MG63 (cell line): Measurements from ENCODE around the gene NAT16. TPM values are rescaled to one million over a fixed set of nuclear protein-coding genes. Genes with fewer than 3 reads are reported as not detected.

Source experiments
- DNase-seq: peaks from one replicate; pipeline ENCODE4 v3.0.0-alpha.2; 2020
- H3K27me3 ChIP-seq: fragments of 250-450 bp; sonication (Bioruptor Pico); 2 replicates; pipeline ENCODE4 v1.5.1; 2020; ENCODE audit warnings: mild to moderate bottlenecking, moderate library complexity
- H3K36me3 ChIP-seq: fragments of 250-450 bp; sonication (Bioruptor Pico); 2 replicates; pipeline ENCODE4 v1.5.1; 2020; ENCODE audit warnings: mild to moderate bottlenecking, moderate library complexity
- H3K4me3 ChIP-seq: fragments of 250-450 bp; sonication (Bioruptor Pico); 2 replicates; pipeline ENCODE4 v1.5.1; 2020; ENCODE audit warnings: mild to moderate bottlenecking, moderate library complexity
- H3K9me3 ChIP-seq: fragments of 250-450 bp; sonication (Bioruptor Pico); 2 replicates; pipeline ENCODE4 v1.5.1; 2020; ENCODE audit warnings: mild to moderate bottlenecking, moderate library complexity
- total RNA-seq: library from RNA; depleted of rRNA; stranded (reverse); fragments of >200 nt; shearing (Covaris generic); gene quantifications from 2 replicates; pipeline ENCODE4 v1.2.3, GENCODE V29; 2014; ENCODE audit warnings: low replicate concordance

Gene NAT16
- total RNA-seq, 1 experiment from 2014 or later, result not detected

GRCh38 chr7:101179117-101179516, 976 bp downstream of the NAT16 start:
- Histone ChIP-seq H3K27me3 (no peaks in the 10 kb centered on the region), H3K9me3 (no peaks in the 10 kb centered on the region), H3K36me3 (no peaks in the 10 kb centered on the region), H3K4me3 (no peak overlapping the region)
- DNase-seq, result no peak

DNA sequence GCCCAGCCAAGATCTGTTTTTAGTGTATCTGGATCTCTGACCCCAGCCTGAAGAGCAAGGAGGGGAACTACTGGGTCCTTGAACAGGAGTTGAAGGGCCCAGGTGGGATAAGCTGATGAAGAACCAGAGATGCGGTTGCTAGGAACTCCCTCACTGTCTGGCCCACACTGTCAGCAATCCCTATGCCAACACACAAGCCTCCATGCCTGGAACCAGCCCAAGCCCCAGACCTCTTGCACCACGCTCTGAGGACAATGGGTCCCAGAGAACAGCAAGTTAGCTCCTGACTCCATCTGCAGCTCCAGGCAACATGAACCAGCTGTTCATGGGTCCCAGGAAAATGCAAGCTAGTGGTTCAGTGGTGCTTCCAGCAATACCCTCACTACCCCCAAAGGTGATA, 2.4 kb downstream of the NAT16 start:
- Histone ChIP-seq H3K36me3 (no peaks in the 10 kb centered on the region), H3K27me3 (peaks cover 7% of the 10 kb centered on the region)
- DNase-seq, result no peak

GRCh38 chr7:101175664-101176063, 4.4 kb downstream of the NAT16 start:
- no peaks in the 10 kb centered on the region for H3K9me3 ChIP-seq

More for the DNA sequence above, 2.4 kb downstream of the NAT16 start:
- H3K9me3 ChIP-seq, result no peaks in the 10 kb centered on the region
- H3K4me3 ChIP-seq, result no peak overlapping the region

DNA sequence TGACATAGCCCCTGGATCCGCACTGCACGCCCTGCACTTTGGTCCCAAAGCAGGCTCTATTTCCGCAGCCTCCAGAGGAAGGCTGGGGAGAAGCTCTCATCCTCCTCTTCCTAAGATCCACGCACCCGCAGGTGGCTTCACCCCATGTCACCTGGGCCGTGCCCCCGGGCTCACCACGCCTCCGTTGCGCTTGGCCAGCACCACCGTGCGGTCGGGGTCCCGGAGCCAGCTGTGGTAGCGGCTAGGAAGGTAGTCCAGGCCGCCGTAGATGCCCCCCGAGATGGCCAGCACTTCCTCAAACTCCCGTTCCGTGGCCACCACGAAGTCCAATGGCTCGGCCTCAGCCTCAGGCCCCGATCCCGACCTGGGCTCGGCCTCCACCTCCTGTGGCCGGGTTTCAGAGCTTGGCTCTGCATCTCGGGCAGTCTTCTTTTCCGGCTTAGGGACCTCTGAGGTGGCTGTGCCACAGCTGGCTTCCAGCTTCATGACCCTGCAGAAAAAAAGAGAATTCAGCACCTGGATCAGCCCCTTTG, 5.7 kb downstream of the NAT16 start:
- peaks cover 36% of the 10 kb centered on the region for H3K27me3 ChIP-seq
- no peaks in the 10 kb centered on the region for H3K9me3 ChIP-seq
- no peak for DNase-seq
- H3K4me3 ChIP-seq, result no peak overlapping the region
- no peaks in the 10 kb centered on the region for H3K36me3 ChIP-seq

More at GRCh38 chr7:101175664-101176063, 4.4 kb downstream of the NAT16 start:
- Histone ChIP-seq H3K36me3 (no peaks in the 10 kb centered on the region), H3K27me3 (peaks cover 23% of the 10 kb centered on the region), H3K4me3 (no peak overlapping the region)
- DNase-seq, result no peak

- Histone ChIP-seq H3K36me3 (no peaks in the 10 kb centered on the region), H3K4me3 (no peak overlapping the region), H3K9me3 (no peaks in the 10 kb centered on the region), H3K27me3 (peaks cover 36% of the 10 kb centered on the region)
- peak; percentile 18 for DNase-seq
Observed at GRCh38 chr7:101173752-101174244, 6.3 kb downstream of the NAT16 start.

GRCh38 chr7:101172854-101173751, 7.0 kb downstream of the NAT16 start:
- Histone ChIP-seq H3K4me3 (no peak overlapping the region; the same call in 1 of the 2 replicates), H3K9me3 (no peaks in the 10 kb centered on the region), H3K27me3 (peaks cover 36% of the 10 kb centered on the region), H3K36me3 (no peaks in the 10 kb centered on the region)
- peak; percentile 84 for DNase-seq

GRCh38 chr7:101172005-101172853, 7.9 kb downstream of the NAT16 start:
- peaks cover 36% of the 10 kb centered on the region for H3K27me3 ChIP-seq
- no peak for DNase-seq
- no peaks in the 10 kb centered on the region for H3K36me3 ChIP-seq
- no peaks in the 10 kb centered on the region for H3K9me3 ChIP-seq
- H3K4me3 ChIP-seq, result no peak overlapping the region

DNA sequence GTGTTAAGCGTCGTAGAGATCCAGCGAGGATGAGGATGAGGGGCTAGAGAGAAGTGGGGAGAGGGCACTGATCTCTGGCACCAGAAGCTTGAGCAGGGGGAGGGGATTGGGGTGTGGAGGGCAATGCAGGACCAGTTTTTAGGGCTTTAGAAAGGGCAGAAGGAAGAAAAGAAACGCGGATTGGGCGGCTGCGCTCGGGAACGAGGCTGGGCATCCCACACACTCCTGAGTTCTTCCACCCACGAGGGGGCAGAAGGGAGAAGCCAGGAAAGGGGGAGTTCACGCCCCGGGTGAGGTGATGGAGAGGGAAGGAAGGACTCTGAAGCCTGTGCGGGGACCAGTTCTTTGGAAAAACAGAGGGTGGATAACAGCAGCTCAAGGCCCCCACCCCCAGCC, 8.7 kb downstream of the NAT16 start:
- H3K27me3 ChIP-seq, result peaks cover 36% of the 10 kb centered on the region
- no peak overlapping the region for H3K4me3 ChIP-seq
- no peaks in the 10 kb centered on the region for H3K36me3 ChIP-seq
- DNase-seq, result no peak
- H3K9me3 ChIP-seq, result no peaks in the 10 kb centered on the region

DNA sequence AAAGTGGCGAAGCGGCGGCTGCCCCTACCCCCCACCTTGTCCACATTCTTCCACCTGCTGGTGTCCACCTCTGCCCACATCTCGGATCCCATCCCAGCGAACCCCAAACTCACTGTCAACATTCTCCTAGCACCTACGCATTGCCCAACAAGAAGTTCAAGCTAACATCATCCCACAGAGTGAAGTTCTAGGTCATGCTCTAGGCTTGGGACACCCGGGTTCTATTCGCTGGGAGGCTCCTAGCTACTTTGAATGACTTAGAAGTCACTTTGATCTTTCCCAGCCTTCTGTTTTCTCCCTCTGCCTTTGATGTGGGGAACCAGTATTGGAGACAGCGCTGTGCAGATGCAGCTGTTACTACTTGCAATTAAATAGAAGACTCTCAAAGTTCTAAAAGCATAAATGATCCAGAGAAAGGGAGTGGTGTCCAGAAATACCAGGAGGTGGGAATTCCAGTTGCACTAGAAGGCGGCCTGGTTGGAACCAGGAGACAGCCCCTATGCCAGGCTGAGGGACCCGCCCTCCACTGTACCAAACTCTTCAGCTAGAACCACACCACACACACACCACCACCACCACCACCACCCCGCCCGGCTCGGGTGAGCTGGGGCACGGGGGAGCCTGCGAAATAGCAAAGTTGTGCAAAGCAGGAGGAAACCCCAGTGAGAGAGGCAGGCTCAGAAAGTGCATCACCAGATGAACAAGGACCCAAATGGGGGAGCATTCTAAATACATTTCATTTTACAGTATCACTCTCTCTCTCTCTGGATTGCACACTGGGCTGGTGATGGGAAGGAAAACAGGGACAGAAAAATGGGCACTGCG, 9.3 kb downstream of the NAT16 start:
- Histone ChIP-seq H3K9me3 (no peaks in the 10 kb centered on the region), H3K27me3 (peaks cover 38% of the 10 kb centered on the region), H3K4me3 (no peak overlapping the region), H3K36me3 (no peaks in the 10 kb centered on the region)
- no peak for DNase-seq

DNA sequence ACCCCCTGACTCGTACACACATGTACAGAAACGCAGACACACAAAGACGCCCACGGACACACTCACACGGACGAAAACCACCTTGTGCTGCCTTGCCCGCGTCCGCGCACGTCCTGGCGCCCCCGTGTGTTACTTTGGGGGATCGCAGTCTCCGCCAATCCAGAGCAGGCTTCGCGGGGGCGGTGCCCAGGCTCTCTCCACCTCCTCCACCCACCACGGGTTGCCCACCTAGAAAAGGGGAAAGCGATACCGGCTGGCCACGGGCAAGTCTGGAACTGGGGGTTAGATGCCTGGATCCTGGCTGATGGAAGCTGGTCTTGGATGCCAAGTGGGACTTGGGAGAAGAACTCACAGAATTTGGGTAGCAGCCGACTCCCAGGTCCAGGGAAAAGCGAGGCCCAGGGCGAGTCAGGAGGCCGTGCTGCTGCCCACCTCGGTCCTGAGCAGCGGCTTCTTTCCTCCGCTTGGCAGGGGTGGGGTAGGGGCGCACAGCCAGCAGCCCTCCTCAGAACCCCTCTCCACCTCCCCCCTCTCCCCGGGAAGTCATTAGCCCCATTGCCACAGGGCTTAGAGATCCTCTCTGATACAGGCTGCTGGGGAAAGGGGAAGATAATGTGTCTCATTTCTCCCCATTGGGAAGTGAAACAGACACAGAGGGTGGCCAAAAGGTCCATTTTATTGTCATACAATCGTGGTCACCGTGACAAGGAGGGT, 10.1 kb downstream of the NAT16 start:
- H3K36me3 ChIP-seq, result no peaks in the 10 kb centered on the region
- H3K9me3 ChIP-seq, result no peaks in the 10 kb centered on the region
- DNase-seq, result peak; percentile 50
- H3K27me3 ChIP-seq, result peaks cover 44% of the 10 kb centered on the region
- no peak overlapping the region for H3K4me3 ChIP-seq

DNA sequence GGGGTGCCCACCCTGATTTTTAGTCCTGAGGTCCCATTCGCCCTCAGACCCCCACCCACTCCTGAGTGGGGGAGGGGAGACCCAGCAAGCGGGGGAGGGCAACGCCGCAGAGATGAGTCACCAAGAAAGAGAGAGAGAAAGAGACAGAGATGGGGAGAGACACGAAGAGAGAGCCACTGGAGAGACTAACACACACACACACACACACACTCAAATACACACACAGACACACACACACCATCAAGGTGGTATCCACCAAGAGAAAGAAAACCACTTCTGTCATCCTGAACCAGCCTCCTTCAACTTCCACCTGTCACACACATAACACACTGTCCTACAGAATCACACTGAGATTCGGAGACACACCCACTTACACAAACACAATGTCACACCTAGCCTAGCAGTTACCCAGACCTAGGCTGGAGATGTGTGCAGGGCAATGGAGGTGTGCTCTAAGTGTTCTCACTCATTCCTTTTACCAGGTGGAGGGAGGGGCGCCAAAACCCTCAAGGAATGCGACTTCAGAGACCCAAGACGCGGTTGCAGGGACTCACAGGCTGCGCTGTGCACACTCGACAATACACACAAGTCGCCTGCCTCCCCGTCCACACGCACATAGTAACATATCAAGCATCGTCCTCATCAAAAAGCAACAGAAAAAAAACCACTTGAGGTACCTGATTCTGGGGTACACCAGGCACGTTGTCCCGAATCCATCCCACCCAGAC, 10.8 kb downstream of the NAT16 start:
- Histone ChIP-seq H3K27me3 (peaks cover 51% of the 10 kb centered on the region), H3K4me3 (no peak overlapping the region), H3K36me3 (no peaks in the 10 kb centered on the region), H3K9me3 (no peaks in the 10 kb centered on the region)
- no peak for DNase-seq

- DNase-seq, result no peak
Observed at GRCh38 chr7:101168412-101169049, 11.6 kb downstream of the NAT16 start.

DNA sequence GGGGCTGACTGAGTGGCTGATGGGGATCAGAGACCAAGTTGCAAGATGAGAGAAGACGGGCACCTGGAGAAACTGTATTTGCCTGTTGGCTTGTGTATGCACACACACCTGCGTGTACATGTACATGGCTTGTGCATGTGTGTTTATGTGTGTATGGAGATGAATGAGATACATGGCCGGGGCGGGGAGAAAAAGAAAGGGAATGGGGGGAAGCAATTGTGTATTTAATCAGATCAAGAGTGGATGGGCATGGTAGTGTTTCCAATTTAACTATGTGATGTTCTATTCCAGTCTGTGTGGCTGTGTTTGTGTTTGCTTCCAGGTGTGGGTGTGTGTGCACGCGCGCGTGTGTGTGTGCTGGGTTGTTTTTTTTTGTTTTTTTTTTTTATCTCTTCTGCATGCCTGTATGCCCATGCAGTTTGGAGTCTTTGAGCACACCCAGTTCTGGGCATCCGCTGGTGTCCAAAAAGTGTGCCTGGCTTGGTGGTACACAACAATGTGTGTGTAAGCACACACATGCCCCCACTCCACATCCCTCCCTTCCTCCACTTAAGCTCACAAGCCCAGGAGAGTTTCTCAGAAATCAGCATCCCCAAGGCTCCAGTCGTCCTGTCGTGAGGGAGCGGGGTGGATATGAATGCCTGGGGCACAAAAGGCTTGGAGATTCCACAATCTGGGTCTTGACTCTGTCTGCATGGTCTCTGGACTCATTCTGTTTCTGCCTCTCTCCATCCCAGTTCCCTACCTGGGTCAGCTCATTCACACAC, 12.3 kb downstream of the NAT16 start:
- Histone ChIP-seq H3K4me3 (no peak overlapping the region), H3K27me3 (peaks cover 50% of the 10 kb centered on the region), H3K36me3 (no peaks in the 10 kb centered on the region), H3K9me3 (no peaks in the 10 kb centered on the region)
- DNase-seq, result no peak

More at GRCh38 chr7:101168412-101169049, 11.6 kb downstream of the NAT16 start:
- H3K36me3 ChIP-seq, result no peaks in the 10 kb centered on the region
- no peak overlapping the region for H3K4me3 ChIP-seq
- no peaks in the 10 kb centered on the region for H3K9me3 ChIP-seq
- peaks cover 55% of the 10 kb centered on the region for H3K27me3 ChIP-seq
